ENCODE measurements around the gene PLA2G6.

The PLA2G6 gene

GRCh38 chr22:38126928-38127668 lies 54.5 kb downstream of the PLA2G6 start:
- H3K36me3 ChIP-seq (ENCODE audit: low read depth) = no peaks in the 10 kb centered on the region
- no peaks in the 10 kb centered on the region for H3K9me3 ChIP-seq (ENCODE audit: severe bottlenecking)
- no peaks in the 10 kb centered on the region for H3K27me3 ChIP-seq (ENCODE audit: insufficient read depth, poor library complexity, severe bottlenecking)
- no peak for ATAC-seq (ENCODE audit: low read depth)
- peaks cover 9% of the 10 kb centered on the region for H3K4me1 ChIP-seq (ENCODE audit: insufficient read depth, poor library complexity, severe bottlenecking)
- no peak overlapping the region for H3K27ac ChIP-seq (ENCODE audit: poor library complexity, severe bottlenecking)
- no peak for TF ChIP-seq CTCF (IDR thresholded peaks at IDR 0.05; ENCODE audit: poor library complexity, severe bottlenecking)
- no peak overlapping the region for H3K4me3 ChIP-seq (ENCODE audit: severe bottlenecking)
- DNase-seq (ENCODE audit: low spot score) = no peak

GRCh38 chr22:38125751-38126201 lies 55.9 kb downstream of the PLA2G6 start:
- Histone ChIP-seq H3K4me3 (ENCODE audit: severe bottlenecking) (no peak overlapping the region), H3K27me3 (ENCODE audit: insufficient read depth, poor library complexity, severe bottlenecking) (no peaks in the 10 kb centered on the region), H3K36me3 (ENCODE audit: low read depth) (no peaks in the 10 kb centered on the region), H3K27ac (ENCODE audit: poor library complexity, severe bottlenecking) (no peak overlapping the region), H3K9me3 (ENCODE audit: severe bottlenecking) (no peaks in the 10 kb centered on the region), H3K4me1 (ENCODE audit: insufficient read depth, poor library complexity, severe bottlenecking) (peaks cover 9% of the 10 kb centered on the region)
- DNase-seq (ENCODE audit: low spot score) (no peak), ATAC-seq (ENCODE audit: low read depth) (no peak)
- TF ChIP-seq CTCF (IDR thresholded peaks at IDR 0.05; ENCODE audit: poor library complexity, severe bottlenecking) = no peak

GRCh38 chr22:38125038-38125610 lies 56.5 kb downstream of the PLA2G6 start:
- no peak for TF ChIP-seq CTCF (IDR thresholded peaks at IDR 0.05; ENCODE audit: poor library complexity, severe bottlenecking)
- H3K4me1 ChIP-seq (ENCODE audit: insufficient read depth, poor library complexity, severe bottlenecking) = peaks cover 11% of the 10 kb centered on the region
- no peaks in the 10 kb centered on the region for H3K9me3 ChIP-seq (ENCODE audit: severe bottlenecking)
- H3K4me3 ChIP-seq (ENCODE audit: severe bottlenecking) = no peak overlapping the region
- DNase-seq (ENCODE audit: low spot score) (no peak), ATAC-seq (ENCODE audit: low read depth) (no peak)
- H3K27me3 ChIP-seq (ENCODE audit: insufficient read depth, poor library complexity, severe bottlenecking) = no peaks in the 10 kb centered on the region
- H3K27ac ChIP-seq (ENCODE audit: poor library complexity, severe bottlenecking) = no peak overlapping the region
- H3K36me3 ChIP-seq (ENCODE audit: low read depth) = no peaks in the 10 kb centered on the region

- no peaks in the 10 kb centered on the region for H3K27me3 ChIP-seq (ENCODE audit: insufficient read depth, poor library complexity, severe bottlenecking)
- H3K4me1 ChIP-seq (ENCODE audit: insufficient read depth, poor library complexity, severe bottlenecking) = peaks cover 13% of the 10 kb centered on the region
- ATAC-seq (ENCODE audit: low read depth) (peak; percentile 80), DNase-seq (ENCODE audit: low spot score) (peak; percentile 89)
- TF ChIP-seq CTCF (IDR thresholded peaks at IDR 0.05; ENCODE audit: poor library complexity, severe bottlenecking) = no peak
- no peak overlapping the region for H3K4me3 ChIP-seq (ENCODE audit: severe bottlenecking)
- H3K9me3 ChIP-seq (ENCODE audit: severe bottlenecking) = no peaks in the 10 kb centered on the region
- peak overlapping the region; percentile 14 for H3K27ac ChIP-seq (ENCODE audit: poor library complexity, severe bottlenecking)
- no peaks in the 10 kb centered on the region for H3K36me3 ChIP-seq (ENCODE audit: low read depth)
Measured at GRCh38 chr22:38124236-38124974, 57.2 kb downstream of the PLA2G6 start.
